Endothelial cell (in vitro differentiated cells): Measurements from ENCODE around the gene SCYL1. TPM values are rescaled to one million over a fixed set of nuclear protein-coding genes. Genes with fewer than 3 reads are reported as not detected.

Source experiments
- DNase-seq: peaks from one replicate; pipeline ENCODE4 v3.0.0; 2021; ENCODE audit warnings: low spot score
- H3K27ac Mint-ChIP-seq: one replicate; pipeline ENCODE4 v1.8.0; 2021; ENCODE audit warnings: mixed read lengths, inconsistent platforms; ENCODE audit not compliant: unreplicated experiment
- H3K27me3 Mint-ChIP-seq: one replicate; pipeline ENCODE4 v1.8.0; 2021; ENCODE audit warnings: mild to moderate bottlenecking, moderate library complexity, mixed read lengths, inconsistent platforms; ENCODE audit not compliant: unreplicated experiment
- H3K36me3 Mint-ChIP-seq: one replicate; pipeline ENCODE4 v1.8.0; 2021; ENCODE audit warnings: mild to moderate bottlenecking, low read depth, mixed read lengths, inconsistent platforms; ENCODE audit not compliant: unreplicated experiment
- H3K4me1 Mint-ChIP-seq: one replicate; pipeline ENCODE4 v1.8.0; 2021; ENCODE audit warnings: mild to moderate bottlenecking, mixed read lengths, inconsistent platforms; ENCODE audit not compliant: unreplicated experiment
- H3K4me3 Mint-ChIP-seq: one replicate; pipeline ENCODE4 v1.8.0; 2021; ENCODE audit warnings: mild to moderate bottlenecking, mixed read lengths, inconsistent platforms; ENCODE audit not compliant: unreplicated experiment
- H3K9me3 Mint-ChIP-seq: one replicate; pipeline ENCODE4 v1.8.0; 2021; ENCODE audit warnings: mixed read lengths, inconsistent platforms; ENCODE audit not compliant: unreplicated experiment
- total RNA-seq: library from RNA; stranded (reverse); fragmentation: NEBNext Ultra II Directional; extraction: Animal tissue kit (Norgen Biotek cat#: 25700); gene quantifications from one replicate; pipeline ENCODE4 v1.2.1, GENCODE V29; 2021; ENCODE audit not compliant: unreplicated experiment
- TF ChIP-seq, protein P1 (sequence below): fragments of 200-600 bp; sonication (generic); IDR thresholded peaks from one replicate; pipeline ENCODE4 v1.5.0; 2021; ENCODE audit warnings: antibody characterized with exemption; ENCODE audit not compliant: unreplicated experiment

The SCYL1 gene
- total RNA-seq, 1 donor from 2014 or later, result 99.1 TPM

DNA sequence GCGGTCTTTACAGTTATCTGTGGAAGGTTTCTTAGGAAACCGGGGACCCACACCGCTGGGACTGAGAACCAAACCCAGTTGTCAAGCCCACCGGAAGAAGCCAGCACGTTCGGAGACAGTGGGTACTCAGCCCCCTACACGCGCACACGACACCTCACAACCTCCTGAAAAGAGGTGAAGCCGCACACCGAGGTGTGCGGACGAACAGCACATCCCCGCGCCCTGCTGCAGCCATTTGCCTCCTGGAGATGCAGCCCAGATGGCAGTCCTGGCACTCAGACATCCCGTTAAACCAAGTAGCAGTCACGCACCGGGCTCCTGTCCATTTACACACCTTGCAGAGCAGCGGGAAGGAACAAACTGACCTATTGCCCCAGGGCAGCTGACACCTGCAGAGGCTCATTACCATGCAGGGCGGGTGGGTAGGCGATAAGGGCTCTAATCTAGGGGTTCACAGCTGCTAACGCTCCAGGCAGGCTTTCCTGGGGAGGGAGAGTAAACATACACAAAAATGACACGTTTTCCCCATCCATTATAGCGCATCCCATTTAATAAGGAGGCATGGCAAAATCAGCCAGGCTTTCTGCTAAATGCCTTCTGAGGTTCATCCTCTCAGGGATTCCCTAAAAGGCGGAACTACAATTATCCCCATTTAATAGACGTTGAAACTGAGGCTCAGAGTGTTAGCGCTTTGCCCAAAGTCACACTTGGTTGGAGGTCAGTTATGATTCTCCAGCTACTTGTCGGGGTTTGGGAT lies 50.1 kb downstream of the SCYL1 start:
- TF ChIP-seq, protein P1, sequence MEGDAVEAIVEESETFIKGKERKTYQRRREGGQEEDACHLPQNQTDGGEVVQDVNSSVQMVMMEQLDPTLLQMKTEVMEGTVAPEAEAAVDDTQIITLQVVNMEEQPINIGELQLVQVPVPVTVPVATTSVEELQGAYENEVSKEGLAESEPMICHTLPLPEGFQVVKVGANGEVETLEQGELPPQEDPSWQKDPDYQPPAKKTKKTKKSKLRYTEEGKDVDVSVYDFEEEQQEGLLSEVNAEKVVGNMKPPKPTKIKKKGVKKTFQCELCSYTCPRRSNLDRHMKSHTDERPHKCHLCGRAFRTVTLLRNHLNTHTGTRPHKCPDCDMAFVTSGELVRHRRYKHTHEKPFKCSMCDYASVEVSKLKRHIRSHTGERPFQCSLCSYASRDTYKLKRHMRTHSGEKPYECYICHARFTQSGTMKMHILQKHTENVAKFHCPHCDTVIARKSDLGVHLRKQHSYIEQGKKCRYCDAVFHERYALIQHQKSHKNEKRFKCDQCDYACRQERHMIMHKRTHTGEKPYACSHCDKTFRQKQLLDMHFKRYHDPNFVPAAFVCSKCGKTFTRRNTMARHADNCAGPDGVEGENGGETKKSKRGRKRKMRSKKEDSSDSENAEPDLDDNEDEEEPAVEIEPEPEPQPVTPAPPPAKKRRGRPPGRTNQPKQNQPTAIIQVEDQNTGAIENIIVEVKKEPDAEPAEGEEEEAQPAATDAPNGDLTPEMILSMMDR, result no peak
- no peak for DNase-seq
- H3K4me3 Mint-ChIP-seq, result peak overlapping the region; percentile 85
- peaks cover 36% of the 10 kb centered on the region for H3K27me3 Mint-ChIP-seq
- peaks cover 33% of the 10 kb centered on the region for H3K4me1 Mint-ChIP-seq
- H3K9me3 Mint-ChIP-seq, result no peaks in the 10 kb centered on the region
- no peaks in the 10 kb centered on the region for H3K36me3 Mint-ChIP-seq
- H3K27ac Mint-ChIP-seq, result peak overlapping the region; percentile 67

DNA sequence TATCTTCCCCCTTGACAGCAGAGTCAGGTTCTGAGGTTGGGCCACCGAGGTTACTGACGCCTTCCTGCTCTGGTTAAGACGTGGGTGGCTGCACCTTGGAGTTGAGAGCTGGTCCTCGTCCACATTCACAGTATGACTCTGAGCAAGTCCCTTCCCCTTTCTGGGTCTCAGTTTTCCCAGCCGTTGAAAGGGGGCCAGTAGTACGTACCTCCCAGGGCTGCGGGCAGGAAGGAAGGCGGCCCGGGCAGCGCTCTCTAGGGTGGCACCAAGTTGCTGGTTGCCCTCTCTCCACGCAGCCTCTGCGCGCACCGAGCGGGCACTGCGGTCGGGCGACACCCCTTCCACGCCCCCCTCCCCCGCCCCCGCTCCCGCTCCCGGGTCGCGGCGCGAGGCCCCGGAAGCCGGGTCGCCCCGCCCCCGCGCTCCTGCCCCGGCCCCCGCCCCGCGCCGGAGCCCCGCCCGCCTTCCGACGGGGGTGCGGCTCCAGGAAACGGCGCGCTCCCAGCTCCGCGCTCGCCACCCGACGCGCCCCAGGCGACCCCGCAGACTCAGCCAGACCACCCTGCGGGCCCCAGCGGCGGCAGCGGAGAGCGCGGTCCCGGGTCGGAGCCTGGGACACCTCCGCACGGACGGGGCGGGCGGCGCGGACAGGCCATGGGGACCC lies 50.8 kb downstream of the SCYL1 start, which contains the start of gene EHBP1L1:
Gene EHBP1L1, plus strand, starts transcription at position 486 of the 664 bp plus-strand sequence. CDS start 250 bp downstream, outside the sequence.
- H3K36me3 Mint-ChIP-seq, result no peaks in the 10 kb centered on the region
- H3K27me3 Mint-ChIP-seq, result peaks cover 36% of the 10 kb centered on the region
- peak within 1 kb of the TSS; percentile 67 for H3K27ac Mint-ChIP-seq
- TF ChIP-seq, protein P1, result no peak
- peak within 1 kb of the TSS; percentile 85 for H3K4me3 Mint-ChIP-seq
- peak; percentile 38 for DNase-seq
- no peaks in the 10 kb centered on the region for H3K9me3 Mint-ChIP-seq
- H3K4me1 Mint-ChIP-seq, result peaks cover 29% of the 10 kb centered on the region

DNA sequence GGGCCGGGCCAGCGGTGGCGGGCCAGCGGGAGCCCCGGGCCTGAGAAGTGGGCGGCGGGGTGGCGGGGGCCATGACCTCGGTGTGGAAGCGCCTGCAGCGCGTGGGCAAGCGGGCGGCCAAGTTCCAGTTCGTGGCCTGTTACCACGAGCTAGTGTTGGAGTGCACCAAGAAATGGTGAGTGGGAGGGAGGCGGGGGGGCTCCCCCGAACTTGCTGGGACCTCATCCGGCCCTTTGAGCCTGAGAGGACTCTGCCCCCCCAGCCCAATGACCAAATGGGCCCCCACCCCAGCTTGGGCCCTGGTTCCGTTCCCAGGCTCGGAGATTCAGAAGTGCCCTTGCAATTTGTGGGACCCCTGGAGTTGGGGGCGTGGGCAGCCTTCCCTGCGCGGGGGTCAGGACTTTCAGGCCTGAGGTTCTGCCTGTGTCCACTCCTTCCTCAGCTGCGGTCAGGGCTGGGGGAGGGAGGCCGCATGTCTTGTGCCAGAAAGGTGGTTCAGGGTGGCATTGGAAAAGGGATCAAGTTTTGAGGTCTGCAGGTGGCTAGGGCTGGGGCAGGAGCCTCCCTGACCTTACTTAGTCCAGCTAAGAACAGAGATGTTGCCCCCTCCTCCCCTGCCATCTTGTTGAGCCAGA lies 51.5 kb downstream of the SCYL1 start:
- Mint-ChIP-seq H3K4me1 (peaks cover 25% of the 10 kb centered on the region), H3K9me3 (no peaks in the 10 kb centered on the region), H3K36me3 (no peaks in the 10 kb centered on the region), H3K27ac (no peak overlapping the region), H3K27me3 (peaks cover 33% of the 10 kb centered on the region), H3K4me3 (no peak overlapping the region)
- DNase-seq, result no peak
- TF ChIP-seq, protein P1, result no peak

DNA sequence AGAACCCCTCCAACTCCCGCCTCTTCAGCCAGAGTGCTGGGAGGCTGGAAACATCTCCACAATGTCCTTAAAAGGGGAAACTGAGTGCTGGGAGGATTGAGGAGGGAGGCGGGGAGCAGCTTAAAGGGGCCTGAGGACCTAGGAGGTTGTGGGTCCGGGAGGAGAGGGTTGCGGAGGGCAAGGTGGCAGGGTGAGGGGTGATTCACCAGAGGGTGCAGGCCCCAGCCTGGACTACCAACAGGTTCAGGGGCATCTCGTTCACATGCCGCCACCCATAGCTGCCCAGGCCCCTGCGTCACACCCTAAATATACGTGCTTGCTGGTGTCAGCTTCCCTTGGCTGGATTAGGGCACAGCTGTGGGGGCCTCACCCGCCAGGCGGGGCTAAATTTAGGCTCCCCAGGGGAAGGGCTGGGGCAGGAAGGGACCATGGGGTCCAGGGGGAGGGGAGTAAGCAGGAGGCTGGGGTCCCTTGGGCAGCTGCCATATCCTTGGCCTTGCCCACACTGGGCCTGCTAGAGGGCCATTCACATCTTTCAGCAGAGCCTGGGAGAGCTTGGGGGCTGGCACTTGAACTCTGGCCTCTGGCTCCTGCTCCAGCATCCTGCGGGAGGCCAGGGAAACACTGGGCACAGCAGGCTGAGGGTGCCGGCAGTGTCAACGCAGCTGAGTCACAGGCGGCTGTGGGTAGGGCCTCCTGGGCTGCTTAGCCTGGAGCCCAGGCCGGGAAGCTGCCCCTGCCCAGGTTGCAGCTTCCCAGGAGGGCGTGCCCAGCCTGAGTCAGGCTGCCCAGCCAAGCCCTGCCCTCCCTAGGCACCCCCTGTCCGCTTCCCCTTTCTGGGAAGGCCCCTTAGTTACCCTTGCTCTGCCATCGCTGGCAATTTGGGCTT lies 52.2 kb downstream of the SCYL1 start:
- Mint-ChIP-seq H3K36me3 (no peaks in the 10 kb centered on the region), H3K9me3 (no peaks in the 10 kb centered on the region), H3K27ac (no peak overlapping the region), H3K4me3 (no peak overlapping the region), H3K27me3 (peaks cover 29% of the 10 kb centered on the region), H3K4me1 (peaks cover 18% of the 10 kb centered on the region)
- DNase-seq, result no peak
- TF ChIP-seq, protein P1, result no peak
